ENCODE results near the gene CRIP1.

The CRIP1 gene

DNA sequence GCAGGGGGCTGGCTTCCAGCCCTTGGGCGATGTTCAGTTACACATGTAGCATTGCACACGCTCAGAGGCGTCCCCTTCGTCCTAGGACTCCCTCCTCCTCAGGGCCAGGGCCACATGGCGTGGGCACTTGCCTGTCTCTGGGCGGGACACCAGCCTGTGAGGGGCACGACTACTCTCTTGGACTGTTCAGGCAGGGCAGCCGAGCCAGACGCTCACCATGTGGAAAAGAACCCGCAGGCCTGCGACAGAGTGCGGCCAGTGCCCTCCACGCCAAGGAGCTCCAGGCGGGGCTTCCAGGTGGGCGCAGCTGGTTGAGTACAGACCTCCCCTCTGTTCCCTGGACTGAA is 46.2 kb upstream of the CRIP1 start:
- no peak overlapping the region for H3K4me3 ChIP-seq (ENCODE audit: control insufficient read depth, low read depth, low read length)
- TF ChIP-seq, protein P1, sequence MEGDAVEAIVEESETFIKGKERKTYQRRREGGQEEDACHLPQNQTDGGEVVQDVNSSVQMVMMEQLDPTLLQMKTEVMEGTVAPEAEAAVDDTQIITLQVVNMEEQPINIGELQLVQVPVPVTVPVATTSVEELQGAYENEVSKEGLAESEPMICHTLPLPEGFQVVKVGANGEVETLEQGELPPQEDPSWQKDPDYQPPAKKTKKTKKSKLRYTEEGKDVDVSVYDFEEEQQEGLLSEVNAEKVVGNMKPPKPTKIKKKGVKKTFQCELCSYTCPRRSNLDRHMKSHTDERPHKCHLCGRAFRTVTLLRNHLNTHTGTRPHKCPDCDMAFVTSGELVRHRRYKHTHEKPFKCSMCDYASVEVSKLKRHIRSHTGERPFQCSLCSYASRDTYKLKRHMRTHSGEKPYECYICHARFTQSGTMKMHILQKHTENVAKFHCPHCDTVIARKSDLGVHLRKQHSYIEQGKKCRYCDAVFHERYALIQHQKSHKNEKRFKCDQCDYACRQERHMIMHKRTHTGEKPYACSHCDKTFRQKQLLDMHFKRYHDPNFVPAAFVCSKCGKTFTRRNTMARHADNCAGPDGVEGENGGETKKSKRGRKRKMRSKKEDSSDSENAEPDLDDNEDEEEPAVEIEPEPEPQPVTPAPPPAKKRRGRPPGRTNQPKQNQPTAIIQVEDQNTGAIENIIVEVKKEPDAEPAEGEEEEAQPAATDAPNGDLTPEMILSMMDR (IDR thresholded peaks at IDR 0.05; ENCODE audit: control insufficient read depth, insufficient read depth, low read depth, low read length, missing control alignments) = no peak
- no peak for DNase-seq (ENCODE audit: low read depth)

DNA sequence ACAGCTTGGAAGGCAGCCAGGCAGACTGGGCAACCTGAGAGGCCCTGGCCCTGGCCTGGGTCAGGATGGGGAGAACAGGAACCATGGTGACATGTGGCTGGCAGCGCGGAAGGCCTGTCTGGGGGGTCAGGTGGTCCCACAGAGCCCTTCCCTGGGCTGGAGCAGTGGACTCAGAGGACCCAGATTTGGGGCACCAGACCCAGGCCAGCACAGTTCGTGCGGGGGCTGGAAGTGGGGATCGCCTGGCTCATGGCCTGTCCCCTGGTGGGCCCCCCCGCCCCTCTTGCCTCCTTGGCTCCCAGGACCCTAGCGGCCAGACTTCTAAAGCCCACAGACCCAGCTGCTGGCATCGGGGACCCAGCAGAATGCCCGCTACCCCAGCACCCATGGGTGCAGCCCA is 45.7 kb upstream of the CRIP1 start:
- no peak for DNase-seq (ENCODE audit: low read depth)
- no peak overlapping the region for H3K4me3 ChIP-seq (ENCODE audit: control insufficient read depth, low read depth, low read length)
- TF ChIP-seq, protein P1 (IDR thresholded peaks at IDR 0.05; ENCODE audit: control insufficient read depth, insufficient read depth, low read depth, low read length, missing control alignments) = no peak

DNA sequence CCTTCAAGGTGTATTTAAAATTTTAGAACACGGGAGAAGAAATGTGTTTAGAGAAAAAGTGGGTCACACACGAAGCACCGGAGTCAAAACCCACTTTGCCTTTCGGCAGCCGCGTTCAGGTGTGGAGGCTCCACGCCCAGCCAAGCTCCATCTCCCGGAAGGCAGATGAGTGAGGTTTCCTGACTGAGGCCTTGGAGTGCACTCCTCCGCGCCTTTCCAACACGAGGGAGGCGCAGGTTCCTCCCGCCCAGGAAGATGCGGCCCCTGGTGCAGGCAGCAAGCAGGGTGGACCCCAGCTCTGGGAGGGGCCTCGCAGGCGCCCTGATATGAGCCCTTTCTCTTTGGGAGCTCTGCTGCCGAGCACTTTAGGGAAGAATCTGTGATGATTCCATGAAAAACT is 44.6 kb upstream of the CRIP1 start:
- TF ChIP-seq, protein P1 (IDR thresholded peaks at IDR 0.05; ENCODE audit: control insufficient read depth, insufficient read depth, low read depth, low read length, missing control alignments) = no peak
- H3K4me3 ChIP-seq (ENCODE audit: control insufficient read depth, low read depth, low read length) = no peak overlapping the region
- no peak for DNase-seq (ENCODE audit: low read depth)

DNA sequence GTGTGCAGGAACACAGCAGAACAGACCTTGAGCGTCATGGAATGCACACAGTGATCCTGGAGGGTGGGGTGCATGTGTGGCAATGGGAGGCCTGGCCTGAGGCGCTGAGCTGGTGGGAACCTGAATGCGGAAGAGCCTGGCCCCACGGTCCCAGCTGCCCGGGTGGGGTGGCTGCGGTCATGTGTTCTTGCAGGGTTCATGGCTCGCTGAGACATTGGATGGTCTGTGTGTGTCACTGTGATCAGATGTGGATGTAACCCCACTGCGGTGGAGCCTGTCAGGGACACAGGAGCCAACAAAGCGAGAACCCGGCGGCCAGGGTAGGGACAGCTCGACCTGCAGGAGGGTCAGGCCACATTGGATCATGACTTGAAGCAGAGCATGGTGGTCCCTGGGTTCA is 43.9 kb upstream of the CRIP1 start:
- DNase-seq (ENCODE audit: low read depth) = no peak
- TF ChIP-seq, protein P1 (IDR thresholded peaks at IDR 0.05; ENCODE audit: control insufficient read depth, insufficient read depth, low read depth, low read length, missing control alignments) = no peak
- no peak overlapping the region for H3K4me3 ChIP-seq (ENCODE audit: control insufficient read depth, low read depth, low read length)

DNA sequence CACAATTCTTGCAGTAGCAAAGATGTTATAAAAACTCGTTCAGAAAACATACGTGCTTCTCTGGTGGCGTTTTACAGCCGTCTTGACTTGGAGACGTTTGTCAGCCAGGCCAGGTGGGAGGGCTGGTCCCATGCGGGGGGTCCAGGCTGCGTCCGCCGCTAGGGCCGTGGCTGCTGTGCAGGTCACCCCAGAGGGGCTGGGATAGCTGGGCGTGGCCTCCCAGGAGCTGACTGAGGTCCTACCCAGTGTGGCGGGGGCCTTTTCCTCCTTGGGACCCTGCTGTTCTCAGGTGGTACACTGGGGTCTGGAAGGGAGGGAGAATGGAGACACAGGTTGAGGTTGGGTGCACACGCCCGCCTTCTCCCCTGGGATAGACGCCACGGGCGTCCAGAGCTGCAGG is 41.8 kb upstream of the CRIP1 start:
- no peak for DNase-seq (ENCODE audit: low read depth)
- H3K4me3 ChIP-seq (ENCODE audit: control insufficient read depth, low read depth, low read length) = no peak overlapping the region
- TF ChIP-seq, protein P1 (IDR thresholded peaks at IDR 0.05; ENCODE audit: control insufficient read depth, insufficient read depth, low read depth, low read length, missing control alignments) = no peak

DNA sequence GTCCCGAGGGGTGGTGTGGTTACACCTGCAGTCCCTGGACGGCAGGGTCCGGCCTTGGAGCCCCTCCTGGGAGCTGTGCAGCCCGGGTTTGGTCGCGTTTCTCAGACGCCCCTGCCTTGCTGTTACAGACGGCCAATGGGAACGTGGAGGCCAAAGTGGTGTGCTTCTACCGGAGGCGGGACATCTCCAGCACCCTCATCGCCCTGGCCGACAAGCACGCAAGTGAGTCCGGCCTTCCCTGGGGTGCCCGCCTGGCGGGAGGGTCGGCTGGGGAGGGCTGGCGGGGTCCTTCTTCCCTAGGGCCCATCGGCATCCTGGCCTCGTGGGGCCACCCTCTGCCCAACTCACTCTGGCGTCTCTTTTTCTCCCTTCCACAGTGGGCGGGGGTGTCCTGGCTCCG is 41.4 kb upstream of the CRIP1 start:
- no peak for DNase-seq (ENCODE audit: low read depth)

More for the DNA sequence above, 41.4 kb upstream of the CRIP1 start:
- H3K4me3 ChIP-seq (ENCODE audit: control insufficient read depth, low read depth, low read length) = no peak overlapping the region
- TF ChIP-seq, protein P1 (IDR thresholded peaks at IDR 0.05; ENCODE audit: control insufficient read depth, insufficient read depth, low read depth, low read length, missing control alignments) = no peak
